GM12878 (cell line): ENCODE results near the gene TIGD1. TPM values are rescaled to one million over a fixed set of nuclear protein-coding genes. Genes with fewer than 3 reads are reported as not detected.

Experiments used
- ATAC-seq: fragments of 200-7000 bp; cut with Tn5 transposase; 3 replicates; pipeline ENCODE4 v1.9.1; 2020; ENCODE audit warnings: mild to moderate bottlenecking, moderate library complexity
- BruUV-seq: library from RNA; stranded (reverse); fragments of 400-500 nt; replicated peaks from 2 replicates; lab custom pipeline; 2021; lab: Mats Ljungman, UMichigan
- CTCF ChIA-PET: fragments of 300-600 bp; sonication (Branson Sonifier 250); formaldehyde crosslinking; extraction: SDS; loops from one replicate; lab custom pipeline; 2021; ENCODE audit warnings: inconsistent platforms; lab: Yijun Ruan, JAX
- POLR2A ChIA-PET: fragments of 350-600 bp; formaldehyde crosslinking; extraction: SDS; loops from one replicate; lab custom pipeline; 2021; ENCODE audit warnings: inconsistent platforms; lab: Charles Lee
- RAD21 ChIA-PET: fragments of 300-600 bp; sonication (Branson Sonifier 250); formaldehyde crosslinking; loops from one replicate; lab custom pipeline; 2023; ENCODE audit warnings: antibody characterized with exemption; ENCODE audit not compliant: unreplicated experiment; lab: Charles Lee
- SMC1A ChIA-PET: fragments of 300-600 bp; sonication (Branson Sonifier 250); formaldehyde crosslinking; loops from one replicate; lab custom pipeline; 2023; ENCODE audit not compliant: unreplicated experiment, uncharacterized antibody; lab: Charles Lee
- DNase-seq: peaks from one replicate; pipeline ENCODE4 v3.0.0-alpha.2; 2011; ENCODE audit warnings: low read depth, low spot score
- FAIRE-seq: peaks from 3 replicates; lab custom pipeline; 2011; peaks lifted over from hg19 to GRCh38; lab: Jason Lieb, UNC
- H2AFZ ChIP-seq: 2 replicates; pipeline ENCODE4 v1.6.0; 2011; ENCODE audit warnings: low read depth, low read length, control low read depth; ENCODE audit not compliant: control insufficient read depth
- H3K27ac ChIP-seq: 2 replicates; pipeline ENCODE4 v1.5.1; 2011; ENCODE audit warnings: control low read depth; ENCODE audit not compliant: control insufficient read depth, insufficient read depth
- H3K27me3 ChIP-seq, 2 experiments: replicated peaks in 1 of 2; 2 replicates each; pipeline versions ENCODE4 v1.6.0 to v1.6.1; 2011; ENCODE audit warnings: low read length in 1 of 2; ENCODE audit not compliant: control insufficient read depth in 2 of 2, insufficient read depth in 2 of 2
- H3K36me3 ChIP-seq, 2 experiments: 2 replicates each; pipeline ENCODE4 v1.5.1; 2011; ENCODE audit warnings: low read length in 1 of 2; ENCODE audit not compliant: control insufficient read depth in 2 of 2, insufficient read depth in 2 of 2
- H3K4me1 ChIP-seq: 2 replicates; pipeline ENCODE4 v1.6.1; 2011; ENCODE audit warnings: mild to moderate bottlenecking, low read length, moderate library complexity, mixed read lengths; ENCODE audit not compliant: control insufficient read depth, insufficient read depth
- H3K4me2 ChIP-seq: 2 replicates; pipeline ENCODE4 v1.6.0; 2011; ENCODE audit warnings: control low read depth; ENCODE audit not compliant: control insufficient read depth, insufficient read depth
- H3K4me3 ChIP-seq: fragments of 200-600 bp; sonication (generic); 2 replicates; pipeline ENCODE4 v1.5.1; 2016
- H3K79me2 ChIP-seq: 2 replicates; pipeline ENCODE4 v1.6.0; 2011; ENCODE audit warnings: low read length; ENCODE audit not compliant: control insufficient read depth, insufficient read depth
- H3K9ac ChIP-seq: 2 replicates; pipeline ENCODE4 v1.8.0; 2011; ENCODE audit warnings: low read length, control low read depth, mixed read lengths; ENCODE audit not compliant: control insufficient read depth, insufficient read depth
- H3K9me3 ChIP-seq: replicated peaks from 3 replicates; pipeline ENCODE4 v1.5.1; 2011; ENCODE audit warnings: mild to moderate bottlenecking, low read length; ENCODE audit not compliant: control insufficient read depth, insufficient read depth
- H4K20me1 ChIP-seq: 2 replicates; pipeline ENCODE4 v1.6.0; 2011; ENCODE audit not compliant: control insufficient read depth, insufficient read depth
- BACH1 ChIP-seq: fragments of 450-650 bp; IDR thresholded peaks from 2 replicates; pipeline ENCODE4 v1.6.1; 2017; ENCODE audit warnings: mild to moderate bottlenecking, borderline replicate concordance
- CBX5 ChIP-seq: sonication (generic); IDR thresholded peaks from 2 replicates; pipeline ENCODE4 v1.6.1; 2016; ENCODE audit warnings: low read depth, moderate library complexity, mild to moderate bottlenecking, inconsistent platforms
- CHD2 ChIP-seq: IDR thresholded peaks from 2 replicates; pipeline ENCODE4 v1.6.1; 2011; ENCODE audit warnings: low read depth, low read length, improper control_type of control experiment, borderline replicate concordance
- CUX1 ChIP-seq: IDR thresholded peaks from 2 replicates; pipeline ENCODE4 v1.6.1; 2012; ENCODE audit warnings: improper control_type of control experiment, low read depth, low read length; ENCODE audit not compliant: insufficient replicate concordance
- HDAC2 ChIP-seq: fragments of 200-600 bp; sonication (generic); IDR thresholded peaks from 2 replicates; pipeline ENCODE4 v1.6.1; 2017
- MXI1 ChIP-seq: fragments of 150-350 bp; IDR thresholded peaks from 2 replicates; pipeline ENCODE4 v1.6.1; 2011; ENCODE audit warnings: low read depth, mild to moderate bottlenecking, inconsistent platforms, low read length, improper control_type of control experiment
- NR2F1 ChIP-seq: fragments of 450-650 bp; conservative IDR thresholded peaks from 2 replicates; pipeline ENCODE4 v1.6.1; 2017; ENCODE audit warnings: mild to moderate bottlenecking
- RAD51 ChIP-seq: fragments of 450-650 bp; IDR thresholded peaks from 2 replicates; pipeline ENCODE4 v1.6.1; 2016; ENCODE audit warnings: moderate library complexity, mild to moderate bottlenecking, inconsistent platforms
- SIN3A ChIP-seq: IDR thresholded peaks from 2 replicates; pipeline ENCODE4 v1.6.1; 2012; ENCODE audit warnings: low read depth, low read length, improper control_type of control experiment
- SIX5 ChIP-seq: IDR thresholded peaks from 2 replicates; pipeline ENCODE4 v1.6.1; 2011; ENCODE audit warnings: mild to moderate bottlenecking, low read depth, low read length, moderate library complexity; ENCODE audit not compliant: severe bottlenecking
- TARDBP ChIP-seq: IDR thresholded peaks from 2 replicates; pipeline ENCODE4 v1.6.1; 2016; ENCODE audit warnings: borderline replicate concordance
- ZNF24 ChIP-seq: fragments of 450-650 bp; IDR thresholded peaks from 2 replicates; pipeline ENCODE4 v1.6.1; 2017; ENCODE audit warnings: antibody characterized with exemption, mild to moderate bottlenecking
- ZZZ3 ChIP-seq: IDR thresholded peaks from 2 replicates; pipeline ENCODE4 v1.6.1; 2011; ENCODE audit warnings: low read depth; ENCODE audit not compliant: control insufficient read depth, insufficient read length
- WGBS: methylation state at CpG from one replicate; pipeline ENCODE4 v1.1.6; 2016; ENCODE audit warnings: low lambda C conversion rate; ENCODE audit not compliant: insufficient replicate concordance, insufficient coverage; ENCODE audit errors: missing lambda C conversion rate; 5-methylcytosine and 5-hydroxymethylcytosine counted together
- in situ Hi-C: fragments of 300-500 bp; cut with MboI; formaldehyde crosslinking; loops from 9 replicates; pipeline ENCODE4 v1.14.3; 2018; ENCODE audit warnings: mixed read lengths
- intact Hi-C: fragments of 100-400 bp; cut with micrococcal nuclease; formaldehyde crosslinking; loops from one replicate; pipeline ENCODE4 v1.14.2; 2022; ENCODE audit not compliant: unreplicated experiment
- polyA plus RNA-seq, 11 experiments: library from polyadenylated mRNA; depleted of rRNA in 4 of 11; unstranded in 6 of 11; stranded (reverse) in 5 of 11; fragments of >200 nt; fragmentation: Nextera tagmentation in 4 of 11; fragmentation: Illumina TruSeq in 1 of 11; extraction: Ambion mirVana in 4 of 11; extraction: Trizol in 1 of 11; gene quantifications; 1 replicate in 1 of 11; 2 replicates in 10 of 11; pipeline versions ENCODE4 v1.2.1 to v1.2.3, GENCODE V29; 2011 to 2016; ENCODE audit warnings: inconsistent platforms in 2 of 11, missing spikeins in 2 of 11, low read depth in 1 of 11
- total RNA-seq, 4 experiments: library from RNA; depleted of rRNA in 3 of 4; stranded (reverse); fragments of >200 nt in 3 of 4; fragmentation: Illumina TruSeq in 1 of 4; extraction: Trizol in 1 of 4; gene quantifications; 2 replicates each; pipeline versions ENCODE4 v1.2.1 to v1.2.3, GENCODE V29; 2013 to 2021
- TF ChIP-seq, protein P1 (sequence below): IDR thresholded peaks from 2 replicates; pipeline ENCODE4 v1.6.1; 2012; ENCODE audit warnings: low read depth, low read length, improper control_type of control experiment
- TF ChIP-seq, protein P2 (sequence below): fragments of 450-650 bp; IDR thresholded peaks from 2 replicates; pipeline ENCODE4 v1.6.1; 2014; ENCODE audit warnings: mild to moderate bottlenecking

Gene TIGD1
- total and polyA plus RNA-seq, 10 of the 15 experiments (the other 5 are each of a cell fraction or from before 2014, with no cell fraction given): 1.4 to 8.4 (median 5.6) TPM

DNA sequence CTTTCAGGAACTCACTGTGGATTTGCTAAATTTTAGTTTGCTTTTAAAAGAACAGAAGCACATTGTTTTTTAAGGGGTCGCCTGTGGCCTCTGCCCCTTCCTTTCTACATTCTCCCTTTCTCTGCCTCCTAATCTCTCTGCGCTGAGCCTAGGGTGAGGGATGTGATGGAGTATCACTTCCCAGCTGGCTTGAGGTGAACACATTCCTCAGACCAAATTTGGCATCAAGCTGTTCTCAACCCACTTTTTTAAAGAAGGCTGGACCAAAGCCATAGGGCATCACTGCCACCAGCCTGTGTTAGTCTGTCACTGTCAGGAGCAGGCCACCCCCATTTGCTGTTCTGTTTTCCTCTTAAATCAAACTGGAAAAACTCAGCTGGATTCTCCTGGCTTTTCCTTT is 27.5 kb upstream of the TIGD1 start (continued):
- TF ChIP-seq CUX1: no peak
- no peak for TF ChIP-seq NR2F1
- TF ChIP-seq SIN3A: no peak

- Histone ChIP-seq H4K20me1 (no peaks in the 10 kb centered on the region), H3K4me3 (no peak overlapping the region), H3K27ac (no peak overlapping the region), H3K9me3 (no peaks in the 10 kb centered on the region), H3K4me2 (no peak overlapping the region), H3K9ac (no peak overlapping the region), H3K36me3 (peaks cover 0 to 24% of the 10 kb centered on the region in 2 experiments; a peak in 3 of 4 replicates), H3K79me2 (no peaks in the 10 kb centered on the region), H3K4me1 (peaks cover 8% of the 10 kb centered on the region; the same call in 1 of the 2 replicates), H2AFZ (no peak overlapping the region), H3K27me3 (no peaks in the 10 kb centered on the region)
- no TSS peak for BruUV-seq
- ChIA-PET RAD21 (no interaction called here), SMC1A (no interaction called here), POLR2A (no interaction called here), CTCF (no interaction called here)
- DNase-seq (no peak), FAIRE-seq (no peak), ATAC-seq (no peak)
- WGBS: 96% methylated on average over 2 of the region's 2 CpGs
- intact Hi-C loops (no loop called here), in situ Hi-C loops (no loop called here)
- TF ChIP-seq CBX5 (no peak), ZNF24 (no peak), ZZZ3 (no peak), CHD2 (no peak), MXI1 (no peak), SIX5 (no peak), BACH1 (no peak), TARDBP (no peak), HDAC2 (no peak), RAD51 (no peak)
- TF ChIP-seq, protein P1, sequence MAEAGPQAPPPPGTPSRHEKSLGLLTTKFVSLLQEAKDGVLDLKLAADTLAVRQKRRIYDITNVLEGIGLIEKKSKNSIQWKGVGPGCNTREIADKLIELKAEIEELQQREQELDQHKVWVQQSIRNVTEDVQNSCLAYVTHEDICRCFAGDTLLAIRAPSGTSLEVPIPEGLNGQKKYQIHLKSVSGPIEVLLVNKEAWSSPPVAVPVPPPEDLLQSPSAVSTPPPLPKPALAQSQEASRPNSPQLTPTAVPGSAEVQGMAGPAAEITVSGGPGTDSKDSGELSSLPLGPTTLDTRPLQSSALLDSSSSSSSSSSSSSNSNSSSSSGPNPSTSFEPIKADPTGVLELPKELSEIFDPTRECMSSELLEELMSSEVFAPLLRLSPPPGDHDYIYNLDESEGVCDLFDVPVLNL: no peak
- TF ChIP-seq, protein P2, sequence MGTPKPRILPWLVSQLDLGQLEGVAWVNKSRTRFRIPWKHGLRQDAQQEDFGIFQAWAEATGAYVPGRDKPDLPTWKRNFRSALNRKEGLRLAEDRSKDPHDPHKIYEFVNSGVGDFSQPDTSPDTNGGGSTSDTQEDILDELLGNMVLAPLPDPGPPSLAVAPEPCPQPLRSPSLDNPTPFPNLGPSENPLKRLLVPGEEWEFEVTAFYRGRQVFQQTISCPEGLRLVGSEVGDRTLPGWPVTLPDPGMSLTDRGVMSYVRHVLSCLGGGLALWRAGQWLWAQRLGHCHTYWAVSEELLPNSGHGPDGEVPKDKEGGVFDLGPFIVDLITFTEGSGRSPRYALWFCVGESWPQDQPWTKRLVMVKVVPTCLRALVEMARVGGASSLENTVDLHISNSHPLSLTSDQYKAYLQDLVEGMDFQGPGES: no peak
These were observed 26.6 kb upstream of the TIGD1 start for GRCh38 chr2:232576995-232577394.
